IMR-90 (cell line): Measurements from ENCODE around the gene TAGAP. TPM values are rescaled to one million over a fixed set of nuclear protein-coding genes. Genes with fewer than 3 reads are reported as not detected.

Source experiments
- ATAC-seq: fragments of 200-7000 bp; cut with Tn5 transposase; 2 replicates; pipeline ENCODE4 v1.9.1; 2020; ENCODE audit warnings: low read depth, mild to moderate bottlenecking, moderate library complexity
- BruUV-seq: library from RNA; stranded (reverse); fragments of 400-500 nt; replicated peaks from 2 replicates; lab custom pipeline; 2021; lab: Mats Ljungman, UMichigan
- CTCF ChIA-PET: fragments of 300-600 bp; formaldehyde crosslinking; extraction: SDS; loops from one replicate; lab custom pipeline; 2021; ENCODE audit warnings: antibody characterized with exemption; lab: Yijun Ruan, JAX
- POLR2A ChIA-PET: fragments of 300-600 bp; sonication (Branson Sonifier 250); formaldehyde crosslinking; loops from one replicate; lab custom pipeline; 2022; ENCODE audit warnings: antibody characterized with exemption; ENCODE audit not compliant: unreplicated experiment; lab: Charles Lee
- DNase-seq: peaks from one replicate; pipeline ENCODE4 v3.0.0; 2013
- H2AFZ ChIP-seq: replicated peaks from 2 replicates; pipeline ENCODE3; 2013; ENCODE audit warnings: low read length, mild to moderate bottlenecking; ENCODE audit not compliant: poor library complexity
- H2AK5ac ChIP-seq: 2 replicates; pipeline ENCODE4 v1.6.1; 2013; ENCODE audit warnings: low read depth, low read length, inconsistent platforms
- H2AK9ac ChIP-seq: replicated peaks from 2 replicates; pipeline ENCODE3; 2013; ENCODE audit warnings: mild to moderate bottlenecking, low read depth, low read length, moderate library complexity; ENCODE audit not compliant: poor library complexity
- H2BK120ac ChIP-seq: 2 replicates; pipeline ENCODE4 v1.6.1; 2013; ENCODE audit warnings: low read depth, low read length, inconsistent platforms
- H2BK15ac ChIP-seq: 3 replicates; pipeline ENCODE4 v1.6.1; 2013; ENCODE audit warnings: low read depth, low read length, inconsistent platforms
- H2BK20ac ChIP-seq: 2 replicates; pipeline ENCODE4 v1.6.1; 2013; ENCODE audit warnings: low read depth, mild to moderate bottlenecking, inconsistent platforms, low read length, moderate library complexity
- H2BK5ac ChIP-seq: 2 replicates; pipeline ENCODE4 v1.6.1; 2013; ENCODE audit warnings: mild to moderate bottlenecking, low read depth, low read length, inconsistent platforms; ENCODE audit not compliant: poor library complexity, severe bottlenecking
- H3K14ac ChIP-seq: replicated peaks from 2 replicates; pipeline ENCODE4 v1.6.1; 2013; ENCODE audit warnings: low read depth, low read length, inconsistent platforms
- H3K18ac ChIP-seq: 2 replicates; pipeline ENCODE4 v1.6.1; 2013; ENCODE audit warnings: low read depth, low read length, control low read depth
- H3K23ac ChIP-seq: 2 replicates; pipeline ENCODE4 v1.6.1; 2013; ENCODE audit warnings: low read depth, low read length, inconsistent platforms
- H3K27ac ChIP-seq: 2 replicates; pipeline ENCODE4 v1.5.1; 2013; ENCODE audit warnings: mild to moderate bottlenecking, control low read depth, low read length; ENCODE audit not compliant: insufficient read depth
- H3K27me3 ChIP-seq: 2 replicates; pipeline ENCODE4 v1.6.1; 2013; ENCODE audit warnings: low read length; ENCODE audit not compliant: control insufficient read depth, insufficient read depth
- H3K36me3 ChIP-seq: 2 replicates; pipeline ENCODE4 v1.6.1; 2013; ENCODE audit warnings: low read length, mixed read lengths; ENCODE audit not compliant: control insufficient read depth, insufficient read depth
- H3K4ac ChIP-seq: 2 replicates; pipeline ENCODE4 v1.6.1; 2013; ENCODE audit warnings: low read depth, low read length, inconsistent platforms
- H3K4me1 ChIP-seq: 2 replicates; pipeline ENCODE4 v1.6.1; 2013; ENCODE audit warnings: low read length, mixed read lengths; ENCODE audit not compliant: control insufficient read depth, insufficient read depth
- H3K4me2 ChIP-seq: 2 replicates; pipeline ENCODE4 v1.6.1; 2013; ENCODE audit warnings: low read depth, mild to moderate bottlenecking, control low read depth, low read length, moderate library complexity
- H3K4me3 ChIP-seq: 2 replicates; pipeline ENCODE4 v1.5.1; 2013; ENCODE audit warnings: low read depth, mild to moderate bottlenecking, control low read depth, low read length, moderate library complexity; ENCODE audit not compliant: insufficient read depth
- H3K56ac ChIP-seq: 2 replicates; pipeline ENCODE4 v1.6.1; 2013; ENCODE audit warnings: low read length, inconsistent platforms; ENCODE audit not compliant: insufficient read depth; ENCODE audit errors: extremely low read depth
- H3K79me1 ChIP-seq, 2 experiments: 2 replicates each; pipeline ENCODE4 v1.6.1; 2013; ENCODE audit warnings: low read length in 2 of 2, inconsistent platforms in 1 of 2, low read depth in 1 of 2
- H3K9ac ChIP-seq: 2 replicates; pipeline ENCODE4 v1.6.1; 2013; ENCODE audit warnings: low read depth, low read length, control low read depth
- H3K9me1 ChIP-seq: 2 replicates; pipeline ENCODE4 v1.6.1; 2013; ENCODE audit warnings: low read length, inconsistent platforms; ENCODE audit not compliant: insufficient read depth
- H3K9me3 ChIP-seq: 2 replicates; pipeline ENCODE4 v1.6.1; 2013; ENCODE audit warnings: low read length; ENCODE audit not compliant: control insufficient read depth, insufficient read depth
- H4K20me1 ChIP-seq: 2 replicates; pipeline ENCODE4 v1.6.1; 2013; ENCODE audit warnings: low read length, inconsistent platforms; ENCODE audit not compliant: insufficient read depth
- H4K5ac ChIP-seq: 2 replicates; pipeline ENCODE4 v1.6.1; 2013; ENCODE audit warnings: mild to moderate bottlenecking, low read depth, low read length, control low read depth
- H4K8ac ChIP-seq, 2 experiments: 2 replicates each; pipeline ENCODE4 v1.6.1; 2013; ENCODE audit warnings: low read depth in 2 of 2, low read length in 2 of 2, control low read depth in 1 of 2, inconsistent platforms in 1 of 2
- H4K91ac ChIP-seq: 2 replicates; pipeline ENCODE4 v1.6.1; 2013; ENCODE audit warnings: low read depth, low read length, inconsistent platforms; ENCODE audit not compliant: insufficient read depth
- BHLHE40 ChIP-seq: fragments of 150-350 bp; IDR thresholded peaks from 2 replicates; pipeline ENCODE4 v1.6.1; 2016; ENCODE audit warnings: mild to moderate bottlenecking, low read depth, low read length
- CEBPB ChIP-seq: IDR thresholded peaks from 2 replicates; pipeline ENCODE4 v1.6.1; 2012; ENCODE audit warnings: low read depth, low read length, improper control_type of control experiment
- CHD1 ChIP-seq: IDR thresholded peaks from 2 replicates; pipeline ENCODE4 v1.6.1; 2012; ENCODE audit warnings: low read depth, low read length, improper control_type of control experiment
- CTCF ChIP-seq: conservative IDR thresholded peaks from 2 replicates; pipeline ENCODE4 v1.5.1; 2012; ENCODE audit warnings: mild to moderate bottlenecking, low read depth, low read length, improper control_type of control experiment
- ELK1 ChIP-seq: fragments of 150-350 bp; IDR thresholded peaks from 2 replicates; pipeline ENCODE4 v1.6.1; 2016; ENCODE audit warnings: low read depth, mild to moderate bottlenecking, low read length, moderate library complexity, borderline replicate concordance
- FOS ChIP-seq: fragments of 150-350 bp; IDR thresholded peaks from 2 replicates; pipeline ENCODE4 v1.6.1; 2016; ENCODE audit warnings: low read depth, low read length
- MAFK ChIP-seq: IDR thresholded peaks from 2 replicates; pipeline ENCODE4 v1.6.1; 2012; ENCODE audit warnings: low read depth, low read length, improper control_type of control experiment
- MAZ ChIP-seq: IDR thresholded peaks from 2 replicates; pipeline ENCODE4 v1.6.1; 2012; ENCODE audit warnings: low read depth, mild to moderate bottlenecking, low read length, improper control_type of control experiment, moderate library complexity, borderline replicate concordance
- MXI1 ChIP-seq: IDR thresholded peaks from 2 replicates; pipeline ENCODE4 v1.6.1; 2012; ENCODE audit warnings: low read depth, mild to moderate bottlenecking, low read length, moderate library complexity, borderline replicate concordance
- NFE2L2 ChIP-seq: fragments of 150-350 bp; IDR thresholded peaks from 2 replicates; pipeline ENCODE4 v1.6.1; 2016; ENCODE audit warnings: low read depth, mild to moderate bottlenecking, low read length
- POLR2A ChIP-seq: IDR thresholded peaks from 2 replicates; pipeline ENCODE4 v1.6.1; 2012; ENCODE audit warnings: mild to moderate bottlenecking, low read depth, low read length
- RAD21 ChIP-seq: IDR thresholded peaks from 2 replicates; pipeline ENCODE4 v1.6.1; 2012; ENCODE audit warnings: low read length, improper control_type of control experiment
- RCOR1 ChIP-seq: IDR thresholded peaks from 2 replicates; pipeline ENCODE4 v1.6.1; 2012; ENCODE audit warnings: mild to moderate bottlenecking, low read length, improper control_type of control experiment; ENCODE audit not compliant: insufficient replicate concordance
- RFX5 ChIP-seq: IDR thresholded peaks from 2 replicates; pipeline ENCODE4 v1.8.0; 2012; ENCODE audit warnings: low read depth, mild to moderate bottlenecking, low read length, moderate library complexity
- SMC3 ChIP-seq: fragments of 150-350 bp; IDR thresholded peaks from 2 replicates; pipeline ENCODE4 v1.6.1; 2016; ENCODE audit warnings: low read depth, mild to moderate bottlenecking, antibody characterized with exemption, low read length, moderate library complexity
- USF2 ChIP-seq: fragments of 150-350 bp; IDR thresholded peaks from 2 replicates; pipeline ENCODE4 v1.6.1; 2017; ENCODE audit warnings: mild to moderate bottlenecking, antibody characterized with exemption, low read length, low read depth
- WGBS, 2 experiments: methylation state at CpG; one replicate each; pipeline versions ENCODE4 v1.1.5 to v1.1.7; 2013; ENCODE audit warnings: missing lambda C conversion rate in 2 of 2; ENCODE audit not compliant: insufficient read length in 1 of 2; ENCODE audit errors: extremely low coverage in 2 of 2; 5-methylcytosine and 5-hydroxymethylcytosine counted together
- dilution Hi-C: fragments of 300-500 bp; cut with HindIII; formaldehyde crosslinking; loops from one replicate; pipeline ENCODE4 v1.14.3; 2018; ENCODE audit warnings: low sequenced_read_pairs; ENCODE audit not compliant: unreplicated experiment
- in situ Hi-C: fragments of 300-500 bp; cut with MboI; formaldehyde crosslinking; loops from 3 replicates; pipeline ENCODE4 v1.14.3; 2019; ENCODE audit warnings: low sequenced_read_pairs, inconsistent platforms, mixed read lengths
- intact Hi-C: fragments of 100-400 bp; cut with micrococcal nuclease; formaldehyde crosslinking; loops from 2 replicates; pipeline ENCODE4 v1.10.0; 2022
- polyA plus RNA-seq, 3 experiments: library from polyadenylated mRNA; depleted of rRNA; stranded (reverse); fragments of >200 nt; gene quantifications; 2 replicates each; pipeline ENCODE4 v1.2.3, GENCODE V29; 2012; ENCODE audit warnings: low replicate concordance in 1 of 3
- total RNA-seq: library from RNA; depleted of rRNA; stranded (reverse); fragments of >200 nt; gene quantifications from 2 replicates; pipeline ENCODE4 v1.2.3, GENCODE V29; 2012

TAGAP gene
- total and polyA plus RNA-seq, 2 of the 4 experiments (the other 2 are of a cell fraction) = not detected

GRCh38 chr6:159059141-159059540, 14.3 kb upstream of the TAGAP start:
- H2BK20ac ChIP-seq = no peak overlapping the region
- H3K14ac ChIP-seq = no peak overlapping the region
- H3K4ac ChIP-seq = no peak overlapping the region
- H2BK15ac ChIP-seq = no peak overlapping the region
- ChIA-PET CTCF (no interaction called here), POLR2A (no interaction called here)
- H3K18ac ChIP-seq = no peak overlapping the region
- no peak overlapping the region for H3K23ac ChIP-seq
- DNase-seq (no peak), ATAC-seq (no peak)
- H4K8ac ChIP-seq = no peak overlapping the region
- intact Hi-C loops (no loop called here), dilution Hi-C loops (no loop called here), in situ Hi-C loops (no loop called here)
- no peak overlapping the region for H3K4me2 ChIP-seq
- H3K9me1 ChIP-seq = no peaks in the 10 kb centered on the region
- 38% methylated on average over 1 of the region's 3 CpGs; no CpG with 5 or more reads in 1 of the 2 experiments for WGBS, 2 experiments
- H3K4me1 ChIP-seq = no peaks in the 10 kb centered on the region
- no peak overlapping the region for H4K5ac ChIP-seq
- H3K9ac ChIP-seq = no peak overlapping the region
- peaks cover 38% of the 10 kb centered on the region for H3K27me3 ChIP-seq
- H3K56ac ChIP-seq = no peak overlapping the region
- no peak for TF ChIP-seq MXI1
- TF ChIP-seq CEBPB = no peak
- TF ChIP-seq MAFK = no peak
- TF ChIP-seq POLR2A = no peak
- TF ChIP-seq SMC3 = no peak
- no peak for TF ChIP-seq RAD21
- TF ChIP-seq CTCF = no peak
- TF ChIP-seq NFE2L2 = no peak
- TF ChIP-seq ELK1 = no peak
- TF ChIP-seq MAZ = no peak
- no peak for TF ChIP-seq USF2
- no peak for TF ChIP-seq FOS
- TF ChIP-seq RCOR1 = no peak
- no peak for TF ChIP-seq BHLHE40
- no peak for TF ChIP-seq CHD1
- TF ChIP-seq RFX5 = no peak
- no peak overlapping the region for H2AFZ ChIP-seq
- H2AK5ac ChIP-seq = no peak overlapping the region
- no peak overlapping the region for H3K27ac ChIP-seq
- H2BK120ac ChIP-seq = no peak overlapping the region
- no TSS peak for BruUV-seq
- H3K79me1 ChIP-seq = no peaks in the 10 kb centered on the region
- H2AK9ac ChIP-seq = no peak overlapping the region
- no peak overlapping the region for H2BK5ac ChIP-seq
- no peaks in the 10 kb centered on the region for H3K36me3 ChIP-seq
- no peaks in the 10 kb centered on the region; the same call in 1 of the 2 replicates for H3K9me3 ChIP-seq
- no peak overlapping the region for H3K4me3 ChIP-seq
- no peak overlapping the region for H4K91ac ChIP-seq
- no peaks in the 10 kb centered on the region for H4K20me1 ChIP-seq
